GM19099 (cell line): ENCODE measurements around the gene ITGA3.

Experiments
- POLR2A ChIP-seq: IDR thresholded peaks from 3 replicates; pipeline ENCODE4 v1.6.1; 2011; ENCODE audit warnings: low read depth; ENCODE audit not compliant: insufficient read length; ENCODE audit errors: extremely low read depth

ITGA3 gene

GRCh38 chr17:50055426-50056216 lies at the start of gene ITGA3:
Gene ITGA3, plus strand, starts transcription at chr17:50056110. Its CDS starts 330 bp downstream, at chr17:50056440.
- no peak for TF ChIP-seq POLR2A

- no peak for TF ChIP-seq POLR2A
Observed at GRCh38 chr17:50009282-50009681, 46.6 kb upstream of the ITGA3 start.

GRCh38 chr17:50013079-50013478 lies 42.8 kb upstream of the ITGA3 start:
- TF ChIP-seq POLR2A: no peak

GRCh38 chr17:50014471-50015088 lies 41.3 kb upstream of the ITGA3 start:
- no peak for TF ChIP-seq POLR2A

GRCh38 chr17:50015146-50015545 lies 40.8 kb upstream of the ITGA3 start:
- no peak for TF ChIP-seq POLR2A

- TF ChIP-seq POLR2A: no peak
Observed at GRCh38 chr17:50018909-50019308, 37.0 kb upstream of the ITGA3 start.

- no peak for TF ChIP-seq POLR2A
Observed at GRCh38 chr17:50020841-50021599, 34.9 kb upstream of the ITGA3 start.

- TF ChIP-seq POLR2A: no peak
Observed at GRCh38 chr17:50021681-50022370, 34.1 kb upstream of the ITGA3 start.

- no peak for TF ChIP-seq POLR2A
Observed at GRCh38 chr17:50022463-50023130, 33.3 kb upstream of the ITGA3 start.

GRCh38 chr17:50023520-50023919 lies 32.4 kb upstream of the ITGA3 start:
- TF ChIP-seq POLR2A: no peak

- TF ChIP-seq POLR2A: no peak
Observed at GRCh38 chr17:50024808-50025207, 31.1 kb upstream of the ITGA3 start.

GRCh38 chr17:50026046-50026675 lies 29.7 kb upstream of the ITGA3 start:
- TF ChIP-seq POLR2A: no peak

- TF ChIP-seq POLR2A: no peak
Observed at GRCh38 chr17:50026837-50027171, 29.1 kb upstream of the ITGA3 start.

- no peak for TF ChIP-seq POLR2A
Observed at GRCh38 chr17:50027172-50027880, 28.6 kb upstream of the ITGA3 start.
